ENCODE measurements around the gene RNF123.

RNF123 gene

DNA sequence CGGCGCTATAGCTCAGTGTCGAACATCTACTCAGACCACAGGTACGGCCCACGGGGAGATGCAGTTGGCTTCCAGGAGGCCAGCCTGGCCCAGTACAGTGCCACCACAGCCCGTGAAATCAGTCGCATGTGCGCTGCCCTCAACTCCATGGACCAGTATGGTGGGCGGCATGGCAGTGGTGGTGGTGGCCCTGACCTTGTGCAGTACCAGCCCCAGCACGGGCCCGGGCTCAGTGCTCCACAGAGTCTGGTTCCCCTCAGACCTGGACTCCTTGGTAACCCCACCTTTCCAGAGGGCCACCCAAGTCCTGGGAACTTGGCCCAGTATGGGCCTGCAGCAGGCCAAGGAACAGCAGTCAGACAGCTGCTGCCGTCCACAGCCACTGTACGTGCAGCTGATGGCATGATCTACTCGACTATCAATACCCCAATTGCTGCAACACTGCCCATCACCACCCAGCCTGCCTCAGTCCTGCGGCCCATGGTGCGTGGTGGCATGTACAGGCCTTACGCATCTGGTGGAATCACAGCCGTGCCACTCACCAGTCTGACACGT is 33.5 kb upstream of the RNF123 start:
- Histone ChIP-seq H3K36me3 (peaks cover 60% of the 10 kb centered on the region), H3K27ac (no peak overlapping the region), H3K4me3 (ENCODE audit: low read depth, low read length) (no peak overlapping the region), H3K9me3 (ENCODE audit: severe bottlenecking) (no peaks in the 10 kb centered on the region), H3K27me3 (ENCODE audit: insufficient read depth, low read depth, severe bottlenecking) (no peaks in the 10 kb centered on the region)
- TF ChIP-seq, protein P1, sequence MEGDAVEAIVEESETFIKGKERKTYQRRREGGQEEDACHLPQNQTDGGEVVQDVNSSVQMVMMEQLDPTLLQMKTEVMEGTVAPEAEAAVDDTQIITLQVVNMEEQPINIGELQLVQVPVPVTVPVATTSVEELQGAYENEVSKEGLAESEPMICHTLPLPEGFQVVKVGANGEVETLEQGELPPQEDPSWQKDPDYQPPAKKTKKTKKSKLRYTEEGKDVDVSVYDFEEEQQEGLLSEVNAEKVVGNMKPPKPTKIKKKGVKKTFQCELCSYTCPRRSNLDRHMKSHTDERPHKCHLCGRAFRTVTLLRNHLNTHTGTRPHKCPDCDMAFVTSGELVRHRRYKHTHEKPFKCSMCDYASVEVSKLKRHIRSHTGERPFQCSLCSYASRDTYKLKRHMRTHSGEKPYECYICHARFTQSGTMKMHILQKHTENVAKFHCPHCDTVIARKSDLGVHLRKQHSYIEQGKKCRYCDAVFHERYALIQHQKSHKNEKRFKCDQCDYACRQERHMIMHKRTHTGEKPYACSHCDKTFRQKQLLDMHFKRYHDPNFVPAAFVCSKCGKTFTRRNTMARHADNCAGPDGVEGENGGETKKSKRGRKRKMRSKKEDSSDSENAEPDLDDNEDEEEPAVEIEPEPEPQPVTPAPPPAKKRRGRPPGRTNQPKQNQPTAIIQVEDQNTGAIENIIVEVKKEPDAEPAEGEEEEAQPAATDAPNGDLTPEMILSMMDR (IDR thresholded peaks at IDR 0.05; ENCODE audit: low read depth, low read length), result no peak
- DNase-seq, result no peak

DNA sequence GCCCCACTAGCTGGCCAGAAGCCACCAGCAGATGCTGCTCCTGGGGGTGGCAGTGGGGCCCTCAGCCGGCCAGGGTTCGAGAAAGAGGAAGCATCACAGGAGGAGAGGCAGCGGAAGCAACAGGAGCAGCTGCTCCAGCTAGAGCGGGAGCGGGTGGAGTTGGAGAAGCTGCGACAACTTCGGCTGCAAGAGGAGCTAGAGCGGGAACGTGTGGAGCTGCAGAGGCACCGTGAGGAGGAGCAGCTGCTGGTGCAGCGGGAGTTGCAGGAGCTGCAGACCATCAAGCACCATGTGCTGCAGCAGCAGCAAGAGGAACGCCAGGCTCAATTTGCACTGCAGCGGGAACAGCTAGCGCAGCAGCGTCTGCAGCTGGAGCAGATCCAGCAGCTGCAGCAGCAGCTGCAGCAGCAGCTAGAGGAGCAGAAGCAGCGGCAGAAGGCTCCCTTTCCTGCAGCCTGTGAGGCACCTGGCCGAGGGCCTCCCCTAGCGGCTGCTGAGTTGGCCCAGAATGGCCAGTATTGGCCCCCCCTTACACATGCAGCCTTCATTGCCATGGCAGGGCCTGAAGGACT is 32.7 kb upstream of the RNF123 start:
- no peak for DNase-seq
- Histone ChIP-seq H3K27me3 (ENCODE audit: insufficient read depth, low read depth, severe bottlenecking) (no peaks in the 10 kb centered on the region), H3K27ac (no peak overlapping the region), H3K4me3 (ENCODE audit: low read depth, low read length) (no peak overlapping the region), H3K9me3 (ENCODE audit: severe bottlenecking) (no peaks in the 10 kb centered on the region), H3K36me3 (peaks cover 52% of the 10 kb centered on the region)
- TF ChIP-seq, protein P1 (IDR thresholded peaks at IDR 0.05; ENCODE audit: low read depth, low read length), result no peak

DNA sequence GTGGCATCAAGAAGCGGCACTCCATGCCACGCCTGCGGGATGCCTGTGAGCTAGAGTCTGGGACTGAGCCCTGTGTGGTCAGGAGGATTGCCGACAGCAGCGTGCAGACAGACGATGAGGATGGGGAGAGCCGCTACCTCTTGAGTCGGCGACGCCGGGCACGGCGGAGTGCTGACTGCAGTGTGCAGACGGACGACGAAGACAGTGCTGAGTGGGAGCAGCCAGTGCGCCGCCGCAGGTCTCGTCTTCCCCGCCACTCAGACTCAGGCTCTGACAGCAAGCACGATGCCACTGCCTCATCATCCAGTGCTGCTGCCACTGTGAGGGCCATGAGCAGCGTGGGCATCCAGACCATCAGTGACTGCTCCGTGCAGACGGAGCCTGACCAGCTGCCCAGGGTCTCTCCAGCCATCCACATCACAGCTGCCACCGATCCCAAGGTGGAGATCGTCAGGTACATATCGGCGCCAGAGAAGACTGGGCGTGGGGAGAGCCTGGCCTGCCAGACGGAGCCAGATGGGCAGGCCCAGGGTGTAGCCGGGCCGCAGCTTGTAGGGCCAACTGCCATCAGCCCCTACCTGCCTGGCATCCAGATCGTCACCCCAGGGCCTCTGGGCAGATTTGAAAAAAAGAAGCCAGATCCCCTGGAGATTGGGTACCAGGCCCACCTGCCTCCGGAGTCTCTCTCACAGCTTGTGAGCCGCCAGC is 32.0 kb upstream of the RNF123 start:
- peaks cover 47% of the 10 kb centered on the region for H3K36me3 ChIP-seq
- DNase-seq, result no peak
- H3K9me3 ChIP-seq (ENCODE audit: severe bottlenecking), result no peaks in the 10 kb centered on the region
- no peak overlapping the region for H3K27ac ChIP-seq
- no peaks in the 10 kb centered on the region for H3K27me3 ChIP-seq (ENCODE audit: insufficient read depth, low read depth, severe bottlenecking)
- TF ChIP-seq, protein P1 (IDR thresholded peaks at IDR 0.05; ENCODE audit: low read depth, low read length), result no peak
- H3K4me3 ChIP-seq (ENCODE audit: low read depth, low read length), result no peak overlapping the region

DNA sequence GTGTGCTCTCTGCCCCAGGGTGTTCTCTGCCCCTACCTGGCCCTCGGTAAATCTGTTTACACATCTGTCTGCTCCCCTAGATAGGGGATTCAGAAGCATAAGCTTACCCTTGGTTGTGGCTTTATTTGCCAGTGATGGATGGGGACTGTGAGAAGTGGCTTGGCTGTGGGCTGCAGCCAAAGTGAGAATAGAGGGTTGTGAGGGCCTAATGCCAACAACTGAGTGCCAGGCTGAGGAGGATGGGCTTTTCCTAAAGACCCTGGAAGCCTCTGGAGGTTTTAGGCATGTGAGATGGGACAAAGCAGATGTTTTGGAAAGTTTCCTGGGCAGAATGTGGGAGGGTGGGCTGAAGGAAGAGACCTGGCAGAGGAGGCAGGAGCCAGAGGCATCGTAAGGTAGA is 30.6 kb upstream of the RNF123 start:
- TF ChIP-seq, protein P1 (IDR thresholded peaks at IDR 0.05; ENCODE audit: low read depth, low read length), result no peak
- no peak for DNase-seq
- Histone ChIP-seq H3K36me3 (peaks cover 35% of the 10 kb centered on the region), H3K9me3 (ENCODE audit: severe bottlenecking) (no peaks in the 10 kb centered on the region), H3K27me3 (ENCODE audit: insufficient read depth, low read depth, severe bottlenecking) (no peaks in the 10 kb centered on the region), H3K27ac (no peak overlapping the region), H3K4me3 (ENCODE audit: low read depth, low read length) (no peak overlapping the region)

DNA sequence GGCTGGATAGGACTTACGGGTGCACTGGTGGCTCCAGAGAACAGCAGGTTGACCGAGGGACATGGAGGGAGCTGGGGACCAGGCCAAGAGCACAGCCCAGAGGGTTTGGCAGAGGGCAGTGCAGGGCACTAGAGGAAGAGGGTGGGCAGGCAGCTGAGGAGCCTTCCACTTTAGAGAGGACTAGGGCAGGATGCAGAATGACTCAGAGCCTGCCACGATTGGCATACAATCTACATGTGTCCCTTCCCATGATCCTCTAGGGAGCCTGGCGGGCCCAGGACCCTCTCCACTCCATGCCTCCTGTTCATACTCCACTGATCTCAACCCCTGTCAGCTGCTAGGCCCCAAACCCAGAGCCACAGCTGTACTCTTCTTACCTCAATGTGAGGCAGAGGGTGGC is 29.6 kb upstream of the RNF123 start:
- no peak for DNase-seq
- Histone ChIP-seq H3K36me3 (peaks cover 26% of the 10 kb centered on the region), H3K4me3 (ENCODE audit: low read depth, low read length) (no peak overlapping the region), H3K27ac (no peak overlapping the region), H3K9me3 (ENCODE audit: severe bottlenecking) (no peaks in the 10 kb centered on the region), H3K27me3 (ENCODE audit: insufficient read depth, low read depth, severe bottlenecking) (no peaks in the 10 kb centered on the region)
- TF ChIP-seq, protein P1 (IDR thresholded peaks at IDR 0.05; ENCODE audit: low read depth, low read length), result no peak
